Transverse colon (tissue), 4 donors: ENCODE results near the gene TRABD. TPM values are rescaled to one million over a fixed set of nuclear protein-coding genes. Genes with fewer than 3 reads are reported as not detected.

Source experiments
- DNase-seq: peaks from one replicate; pipeline ENCODE4 v3.0.0-alpha.2; 2019
- H3K27ac ChIP-seq, 4 donors: fragments of 200-600 bp; sonication (generic); 2 replicates each; pipeline ENCODE4 v1.5.1; 2016 to 2018; ENCODE audit warnings: inconsistent platforms in 4 of 4
- H3K27me3 ChIP-seq: fragments of 200-600 bp; sonication (generic); 2 replicates; pipeline ENCODE4 v1.5.1; 2017; ENCODE audit warnings: inconsistent platforms
- H3K36me3 ChIP-seq, 4 donors: fragments of 200-600 bp; sonication (generic); 2 replicates each; pipeline ENCODE4 v1.5.1; 2017 to 2019; ENCODE audit warnings: inconsistent platforms in 4 of 4
- H3K4me1 ChIP-seq, 4 donors: fragments of 200-600 bp; sonication (generic); 2 replicates each; pipeline ENCODE4 v1.5.1; 2017 to 2020; ENCODE audit warnings: inconsistent platforms in 4 of 4
- H3K4me3 ChIP-seq, 4 donors: fragments of 200-600 bp; sonication (generic); 1 replicate in 1 of 4; 2 replicates in 3 of 4; pipeline versions ENCODE4 v1.5.1 to v1.6.1; 2017 to 2019; ENCODE audit warnings: inconsistent platforms in 4 of 4
- H3K9me3 ChIP-seq, 2 donors: fragments of 200-600 bp; sonication (generic); 2 replicates each; pipeline ENCODE4 v1.5.1; 2017 to 2019; ENCODE audit warnings: inconsistent platforms in 2 of 2
- CTCF ChIP-seq, 5 experiments: fragments of 200-600 bp in 3 of 5; fragments of 450-650 bp in 2 of 5; sonication (generic) in 3 of 5; IDR thresholded peaks; 1 replicate in 2 of 5; 2 replicates in 3 of 5; pipeline ENCODE4 v1.5.1; 2016 to 2017; ENCODE audit warnings: antibody characterized with exemption in 5 of 5, inconsistent platforms in 3 of 5, mild to moderate bottlenecking in 2 of 5, moderate library complexity in 1 of 5
- EP300 ChIP-seq: sonication (generic); formaldehyde crosslinking; IDR thresholded peaks from one replicate; pipeline ENCODE4 v1.6.1; 2017; ENCODE audit warnings: antibody characterized with exemption, low read depth
- POLR2A ChIP-seq: fragments of 450-650 bp; IDR thresholded peaks from one replicate; pipeline ENCODE4 v1.6.1; 2016; ENCODE audit warnings: antibody characterized with exemption, mild to moderate bottlenecking, moderate library complexity
- POLR2AphosphoS5 ChIP-seq, 3 donors: sonication (generic); formaldehyde crosslinking; IDR thresholded peaks; one replicate each; pipeline ENCODE4 v1.6.1; 2016; ENCODE audit warnings: antibody characterized with exemption in 3 of 3
- WGBS, 2 donors: methylation state at CpG; one replicate each; pipeline ENCODE4 v1.1.5; 2018; ENCODE audit warnings: low coverage in 1 of 2; 5-methylcytosine and 5-hydroxymethylcytosine counted together
- in situ Hi-C, 4 donors: fragments of 200-750 bp; cut with MboI; loops; one replicate each; pipeline versions ENCODE4 v1.15.0 to v1.15.1; 2017; ENCODE audit warnings: low sequenced_read_pairs in 3 of 4, low pct_ligation_motif_present in 1 of 4, low pct_unique_long_range_greater_than_20kb in 1 of 4
- intact Hi-C: fragments of 100-400 bp; cut with DNase I; formaldehyde crosslinking; loops from one replicate; pipeline ENCODE4 v1.15.1; 2023; ENCODE audit warnings: low total_unique reads
- total RNA-seq, 4 donors: library from RNA; depleted of rRNA; stranded (reverse); fragments of >200 nt; gene quantifications; one replicate each; pipeline ENCODE4 v1.1.0, GENCODE V29; 2016

Gene TRABD
- total RNA-seq, 4 donors from 2014 or later, result 40.6 to 109 (median 69.4) TPM

GRCh38 chr22:50245214-50246072, 59.7 kb downstream of the TRABD start:
- H3K36me3 ChIP-seq, result no peaks in the 10 kb centered on the region
- TF ChIP-seq CTCF (IDR thresholded peaks at IDR 0.05) (no peak), EP300 (no peak), POLR2AphosphoS5 (IDR thresholded peaks at IDR 0.05) (no peak), POLR2A (no peak)
- in situ Hi-C loops (no loop called here), intact Hi-C loops (no loop called here)
- peak overlapping the region; percentile 93 to 95 (median 94) for H3K27ac ChIP-seq
- H3K9me3 ChIP-seq, result no peaks in the 10 kb centered on the region
- H3K4me3 ChIP-seq, result peak overlapping the region; percentile 66 to 92 (median 89)
- WGBS, 2 donors, result 15% methylated on average over 40 of the region's 53 CpGs; no CpG with 5 or more reads in 1 of the 2 donors
- DNase-seq, result peak; percentile 38
- H3K4me1 ChIP-seq, result peaks cover 44 to 67% (median 53%) of the 10 kb centered on the region in 4 donors
- H3K27me3 ChIP-seq, result no peaks in the 10 kb centered on the region

GRCh38 chr22:50246242-50247175, 60.8 kb downstream of the TRABD start:
- DNase-seq, result no peak
- H3K4me1 ChIP-seq, result peaks cover 38 to 62% (median 54%) of the 10 kb centered on the region in 4 donors
- peak overlapping the region; percentile 93 to 95 (median 94) for H3K27ac ChIP-seq
- H3K27me3 ChIP-seq, result no peaks in the 10 kb centered on the region
- TF ChIP-seq POLR2A (no peak), CTCF (IDR thresholded peaks at IDR 0.05) (peak in 1 of 5 experiments; percentile 28)
- in situ Hi-C loops (no loop called here), intact Hi-C loops (no loop called here)
- no peaks in the 10 kb centered on the region for H3K9me3 ChIP-seq
- H3K36me3 ChIP-seq, result no peaks in the 10 kb centered on the region
- H3K4me3 ChIP-seq, result no peak overlapping the region
- 86 to 92% methylated on average over 4 to 19 of the region's 20 CpGs for WGBS, 2 donors

GRCh38 chr22:50247748-50248147, 62.0 kb downstream of the TRABD start:
- Histone ChIP-seq H3K27ac (peak overlapping the region in 1 of 4 donors; percentile 26), H3K27me3 (no peaks in the 10 kb centered on the region), H3K9me3 (no peaks in the 10 kb centered on the region), H3K36me3 (no peaks in the 10 kb centered on the region), H3K4me3 (no peak overlapping the region), H3K4me1 (peaks cover 28 to 57% (median 49%) of the 10 kb centered on the region in 4 donors)
- intact Hi-C loops (no loop called here), in situ Hi-C loops (no loop called here)
- TF ChIP-seq EP300 (no peak), CTCF (IDR thresholded peaks at IDR 0.05) (no peak), POLR2A (no peak), POLR2AphosphoS5 (IDR thresholded peaks at IDR 0.05) (no peak)
- DNase-seq, result peak; percentile 77
- 27% methylated on average over 15 of the region's 16 CpGs; no CpG with 5 or more reads in 1 of the 2 donors for WGBS, 2 donors
